OCI-LY7 (cell line): ENCODE measurements around the gene C5orf58. TPM values are rescaled to one million over a fixed set of nuclear protein-coding genes. Genes with fewer than 3 reads are reported as not detected.

ENCODE experiments used
- BruUV-seq: library from RNA; stranded (reverse); fragments of 400-500 nt; replicated peaks from 2 replicates; lab custom pipeline; 2021; lab: Mats Ljungman, UMichigan
- CTCF ChIA-PET: fragments of 300-600 bp; sonication (Branson Sonifier 250); formaldehyde crosslinking; loops from one replicate; lab custom pipeline; 2022; ENCODE audit warnings: antibody characterized with exemption; ENCODE audit not compliant: unreplicated experiment; lab: Charles Lee
- POLR2A ChIA-PET: fragments of 300-600 bp; sonication (Branson Sonifier 250); formaldehyde crosslinking; loops from one replicate; lab custom pipeline; 2022; ENCODE audit warnings: antibody characterized with exemption; lab: Charles Lee
- DNase-seq: peaks from one replicate; pipeline ENCODE4 v3.0.0-alpha.2; 2015; ENCODE audit warnings: low spot score
- H2AFZ ChIP-seq: fragments of 200-600 bp; sonication (generic), shearing (Covaris generic); 2 replicates; pipeline ENCODE4 v1.6.1; 2014; ENCODE audit warnings: mild to moderate bottlenecking, antibody characterized with exemption, low read length, moderate library complexity
- H3K27ac ChIP-seq: fragments of 200-600 bp; sonication (generic); 2 replicates; pipeline ENCODE4 v1.5.1; 2014; ENCODE audit warnings: mixed run types, low read depth, mild to moderate bottlenecking, moderate library complexity, low read length, inconsistent platforms; ENCODE audit not compliant: poor library complexity, severe bottlenecking
- H3K36me3 ChIP-seq: fragments of 200-600 bp; sonication (generic); 2 replicates; pipeline ENCODE4 v1.6.1; 2014; ENCODE audit warnings: mild to moderate bottlenecking, antibody characterized with exemption, low read length, moderate library complexity, mixed read lengths; ENCODE audit not compliant: insufficient read depth
- H3K4me1 ChIP-seq: fragments of 200-600 bp; sonication (generic); 2 replicates; pipeline ENCODE4 v1.5.1; 2014; ENCODE audit warnings: mild to moderate bottlenecking, low read length; ENCODE audit not compliant: insufficient read depth, poor library complexity, severe bottlenecking
- H3K4me2 ChIP-seq: fragments of 200-600 bp; sonication (generic); 2 replicates; pipeline ENCODE4 v1.6.1; 2014; ENCODE audit warnings: mild to moderate bottlenecking, low read length
- H3K4me3 ChIP-seq: fragments of 200-600 bp; sonication (generic); 2 replicates; pipeline ENCODE4 v1.5.1; 2014; ENCODE audit warnings: mild to moderate bottlenecking, low read depth, low read length; ENCODE audit not compliant: poor library complexity, severe bottlenecking
- H3K79me2 ChIP-seq: fragments of 200-600 bp; sonication (generic); 2 replicates; pipeline ENCODE4 v1.6.1; 2016; ENCODE audit warnings: low read depth, mild to moderate bottlenecking, low read length, moderate library complexity, mixed read lengths; ENCODE audit not compliant: insufficient read depth
- H3K9me2 ChIP-seq: fragments of 200-600 bp; sonication (generic); 2 replicates; pipeline ENCODE4 v1.6.1; 2016; ENCODE audit warnings: mild to moderate bottlenecking, low read length, mixed read lengths; ENCODE audit not compliant: insufficient read depth
- H3K9me3 ChIP-seq: fragments of 200-600 bp; sonication (generic); 2 replicates; pipeline ENCODE4 v1.6.1; 2014; ENCODE audit warnings: mild to moderate bottlenecking, mixed run types, low read length, mixed read lengths
- H4K20me1 ChIP-seq: fragments of 200-600 bp; sonication (generic); 2 replicates; pipeline ENCODE4 v1.6.1; 2014; ENCODE audit warnings: mild to moderate bottlenecking, antibody characterized with exemption, low read length, moderate library complexity, mixed read lengths; ENCODE audit not compliant: insufficient read depth
- CTCF ChIP-seq: fragments of 200-600 bp; sonication (generic); conservative IDR thresholded peaks from 2 replicates; pipeline ENCODE4 v1.5.1; 2014; ENCODE audit warnings: mild to moderate bottlenecking, antibody characterized with exemption, low read length, moderate library complexity, mixed read lengths
- EZH2phosphoT487 ChIP-seq: fragments of 200-600 bp; sonication (generic); IDR thresholded peaks from 2 replicates; pipeline ENCODE4 v1.6.1; 2018; ENCODE audit warnings: low read depth, borderline replicate concordance, mild to moderate bottlenecking, mixed run types, antibody characterized with exemption, low read length, moderate library complexity, mixed read lengths
- intact Hi-C: fragments of 100-400 bp; cut with micrococcal nuclease; formaldehyde crosslinking; loops from one replicate; pipeline ENCODE4 v1.10.0; 2022; ENCODE audit not compliant: unreplicated experiment
- total RNA-seq, 2 experiments: library from RNA; depleted of rRNA in 1 of 2; stranded (reverse); fragments of >200 nt in 1 of 2; shearing (Covaris generic) in 1 of 2; gene quantifications; 2 replicates each; pipeline ENCODE4 v1.2.3, GENCODE V29; 2014 to 2022

Gene C5orf58
- total RNA-seq, 2 experiments from 2014 or later: not detected

- Histone ChIP-seq H3K9me3 (no peaks in the 10 kb centered on the region), H3K36me3 (no peaks in the 10 kb centered on the region), H2AFZ (no peak overlapping the region), H3K27ac (no peak overlapping the region), H3K9me2 (no peaks in the 10 kb centered on the region), H3K79me2 (no peaks in the 10 kb centered on the region), H3K4me1 (no peaks in the 10 kb centered on the region), H4K20me1 (no peaks in the 10 kb centered on the region), H3K4me2 (no peak overlapping the region), H3K4me3 (no peak overlapping the region)
- TF ChIP-seq EZH2phosphoT487: no peak
- no peak for TF ChIP-seq CTCF
- DNase-seq: no peak
- ChIA-PET POLR2A (no interaction called here), CTCF (no interaction called here)
- intact Hi-C loops: no loop called here
- no TSS peak for BruUV-seq
Observed at GRCh38 chr5:170206216-170206615, 26.6 kb upstream of the C5orf58 start.

GRCh38 chr5:170206958-170207357 is 25.8 kb upstream of the C5orf58 start:
- no peaks in the 10 kb centered on the region for H3K36me3 ChIP-seq
- no TSS peak for BruUV-seq
- intact Hi-C loops: no loop called here
- no peak overlapping the region for H3K4me2 ChIP-seq
- no peaks in the 10 kb centered on the region for H4K20me1 ChIP-seq
- H3K4me1 ChIP-seq: no peaks in the 10 kb centered on the region
- ChIA-PET POLR2A (no interaction called here), CTCF (no interaction called here)
- no peak overlapping the region for H2AFZ ChIP-seq
- no peak overlapping the region for H3K27ac ChIP-seq
- DNase-seq: no peak
- no peaks in the 10 kb centered on the region for H3K79me2 ChIP-seq
- TF ChIP-seq CTCF (no peak), EZH2phosphoT487 (no peak)
- no peak overlapping the region for H3K4me3 ChIP-seq
- H3K9me2 ChIP-seq: no peaks in the 10 kb centered on the region
- H3K9me3 ChIP-seq: no peaks in the 10 kb centered on the region

GRCh38 chr5:170211575-170212334 is 21.0 kb upstream of the C5orf58 start:
- H3K4me2 ChIP-seq: no peak overlapping the region
- no peak overlapping the region for H2AFZ ChIP-seq
- no peak overlapping the region for H3K27ac ChIP-seq
- CTCF ChIA-PET: interaction anchor here (0.9 kb wide), 1 partner anchor 1215 kb away, joined by 3 read pairs; no protein-coding TSS in a partner anchor
- no peaks in the 10 kb centered on the region for H3K9me2 ChIP-seq
- H3K79me2 ChIP-seq: no peaks in the 10 kb centered on the region
- BruUV-seq: no TSS peak
- POLR2A ChIA-PET: interaction anchor here (1.1 kb wide), 1 partner anchor 18 kb away, joined by 4 read pairs; no protein-coding TSS in a partner anchor
- no peaks in the 10 kb centered on the region for H3K9me3 ChIP-seq
- intact Hi-C loops: no loop called here
- H3K4me1 ChIP-seq: no peaks in the 10 kb centered on the region
- no peak for DNase-seq
- no peak overlapping the region for H3K4me3 ChIP-seq
- H4K20me1 ChIP-seq: no peaks in the 10 kb centered on the region
- no peak for TF ChIP-seq EZH2phosphoT487
- no peak for TF ChIP-seq CTCF
- no peaks in the 10 kb centered on the region for H3K36me3 ChIP-seq
